B cell (primary cell): Measurements from ENCODE around the gene TUFM. TPM values are rescaled to one million over a fixed set of nuclear protein-coding genes. Genes with fewer than 3 reads are reported as not detected.
"Not testable (repeated sequence)": the region's sequence is repeated elsewhere in the genome, so short reads cannot be mapped to it uniquely, and the experiment has no call there.

Source experiments
- ATAC-seq: fragments of 200-7000 bp; cut with Tn5 transposase; one replicate; pipeline ENCODE4 v1.10.0; 2021; ENCODE audit warnings: low read depth, mild to moderate bottlenecking, moderate number of reproducible peaks, moderate library complexity
- CTCF ChIA-PET: fragments of 350-600 bp; sonication (Branson Sonifier 250); formaldehyde crosslinking; loops from one replicate; lab custom pipeline; 2021; ENCODE audit warnings: antibody characterized with exemption, inconsistent platforms; lab: Charles Lee
- POLR2A ChIA-PET: fragments of 350-600 bp; sonication (Branson Sonifier 250); formaldehyde crosslinking; loops from one replicate; lab custom pipeline; 2021; ENCODE audit warnings: antibody characterized with exemption; lab: Charles Lee
- DNase-seq: peaks from one replicate; pipeline ENCODE4 v3.0.0; 2013
- H2AFZ ChIP-seq: 2 replicates; pipeline ENCODE4 v1.6.1; 2012; ENCODE audit warnings: mild to moderate bottlenecking, low read depth, low read length; ENCODE audit not compliant: insufficient read depth, poor library complexity, severe bottlenecking
- H3K27ac ChIP-seq, 2 donors: 1 replicate in 1 of 2; 2 replicates in 1 of 2; pipeline ENCODE4 v1.5.1; 2012 to 2013; ENCODE audit warnings: low read length in 2 of 2, mild to moderate bottlenecking in 2 of 2, moderate library complexity in 1 of 2
- H3K27me3 ChIP-seq, 4 experiments: fragments of 200-600 bp in 1 of 4; sonication (generic) in 1 of 4; replicated peaks in 1 of 4; 1 replicate in 2 of 4; 2 replicates in 2 of 4; pipeline versions ENCODE4 v1.6.1 to v1.7.0; 2013 to 2016; ENCODE audit warnings: low read length in 3 of 4, mild to moderate bottlenecking in 2 of 4, mixed read lengths in 1 of 4, moderate library complexity in 1 of 4; ENCODE audit not compliant: insufficient read depth in 4 of 4, control insufficient read depth in 3 of 4; ENCODE audit errors: control extremely low read depth in 1 of 4
- H3K36me3 ChIP-seq, 2 experiments: replicated peaks in 1 of 2; 1 replicate in 1 of 2; 2 replicates in 1 of 2; pipeline versions ENCODE4 v1.6.1 to v1.7.1; 2013; ENCODE audit warnings: low read length in 1 of 2; ENCODE audit not compliant: insufficient read depth in 2 of 2, control insufficient read depth in 1 of 2; ENCODE audit errors: control extremely low read depth in 1 of 2, extremely low read depth in 1 of 2
- H3K4me1 ChIP-seq, 2 donors: fragments of 200-600 bp in 1 of 2; sonication (generic) in 1 of 2; 1 replicate in 1 of 2; 2 replicates in 1 of 2; pipeline versions ENCODE4 v1.5.1 to v1.6.1; 2013 to 2017; ENCODE audit warnings: low read length in 2 of 2; ENCODE audit not compliant: control insufficient read depth in 2 of 2, insufficient read depth in 2 of 2
- H3K4me2 ChIP-seq: replicated peaks from 2 replicates; pipeline ENCODE3; 2012; ENCODE audit warnings: mild to moderate bottlenecking, low read depth, low read length; ENCODE audit not compliant: poor library complexity, severe bottlenecking
- H3K4me3 ChIP-seq, 5 experiments: fragments of 200-600 bp in 1 of 5; sonication (generic) in 1 of 5; 1 replicate in 3 of 5; 2 replicates in 2 of 5; pipeline versions ENCODE4 v1.5.1 to v1.7.0; 2011 to 2016; ENCODE audit warnings: low read length in 4 of 5, mild to moderate bottlenecking in 4 of 5, low read depth in 2 of 5, control low read depth in 1 of 5, moderate library complexity in 1 of 5; ENCODE audit not compliant: insufficient read depth in 1 of 5; ENCODE audit errors: control extremely low read depth in 1 of 5, extremely low read depth in 1 of 5
- H3K79me2 ChIP-seq: fragments of 200-600 bp; sonication (generic); one replicate; pipeline ENCODE4 v1.6.0; 2016; ENCODE audit warnings: low read length; ENCODE audit not compliant: control insufficient read depth, insufficient read depth
- H3K9ac ChIP-seq: fragments of 200-600 bp; sonication (generic); 2 replicates; pipeline ENCODE4 v1.6.1; 2017; ENCODE audit warnings: mild to moderate bottlenecking, low read length, moderate library complexity
- H3K9me3 ChIP-seq, 3 donors: one replicate each; pipeline versions ENCODE4 v1.6.1 to v1.7.1; 2013; ENCODE audit warnings: low read length in 2 of 3; ENCODE audit not compliant: control insufficient read depth in 2 of 3, insufficient read depth in 1 of 3; ENCODE audit errors: control extremely low read depth in 1 of 3
- H4K20me1 ChIP-seq: 2 replicates; pipeline ENCODE4 v1.6.0; 2012; ENCODE audit warnings: mild to moderate bottlenecking, low read length; ENCODE audit not compliant: insufficient read depth, control insufficient read depth, poor library complexity, severe bottlenecking
- H3K27ac Mint-ChIP-seq: one replicate; pipeline ENCODE4 v1.8.0; 2021; ENCODE audit warnings: mixed read lengths
- H3K27me3 Mint-ChIP-seq: one replicate; pipeline ENCODE4 v1.8.0; 2021; ENCODE audit warnings: mixed read lengths
- H3K4me1 Mint-ChIP-seq: one replicate; pipeline ENCODE4 v1.8.0; 2021; ENCODE audit warnings: mixed read lengths
- H3K4me3 Mint-ChIP-seq: one replicate; pipeline ENCODE4 v1.8.0; 2021; ENCODE audit warnings: mixed read lengths
- H3K9me3 Mint-ChIP-seq: one replicate; pipeline ENCODE4 v1.8.0; 2022; ENCODE audit warnings: mixed read lengths; ENCODE audit not compliant: insufficient read depth
- EZH2 ChIP-seq: IDR thresholded peaks from 2 replicates; pipeline ENCODE4 v1.6.1; 2012; ENCODE audit warnings: borderline replicate concordance, low read depth, mild to moderate bottlenecking, moderate library complexity, low read length; ENCODE audit not compliant: insufficient read depth, poor library complexity, severe bottlenecking
- WGBS: methylation state at CpG from one replicate; pipeline ENCODE4 v1.1.5; 2013; ENCODE audit warnings: missing lambda C conversion rate; ENCODE audit not compliant: insufficient coverage; 5-methylcytosine and 5-hydroxymethylcytosine counted together
- intact Hi-C: fragments of 100-400 bp; cut with micrococcal nuclease; formaldehyde crosslinking; loops from one replicate; pipeline ENCODE4 v1.10.0; 2022
- polyA plus RNA-seq: library from polyadenylated mRNA; depleted of rRNA; stranded (reverse); fragments of >200 nt; gene quantifications from 2 replicates; pipeline ENCODE4 v1.2.3, GENCODE V29; 2012
- total RNA-seq, 2 donors: library from RNA; stranded (reverse); fragments of 120-200 nt in 1 of 2; gene quantifications; 1 replicate in 1 of 2; 2 replicates in 1 of 2; pipeline versions ENCODE4 v1.2.3 to v1.2.4, GENCODE V29; 2013 to 2022
- TF ChIP-seq, protein P1 (sequence below): fragments of 200-600 bp; IDR thresholded peaks from one replicate; pipeline ENCODE4 v1.8.0; 2022; ENCODE audit warnings: antibody characterized with exemption, mild to moderate bottlenecking

TUFM gene
- total and polyA plus RNA-seq, 2 donors (not counting 1 experiment from before 2014, with no cell fraction given) = 126 to 129 TPM

DNA sequence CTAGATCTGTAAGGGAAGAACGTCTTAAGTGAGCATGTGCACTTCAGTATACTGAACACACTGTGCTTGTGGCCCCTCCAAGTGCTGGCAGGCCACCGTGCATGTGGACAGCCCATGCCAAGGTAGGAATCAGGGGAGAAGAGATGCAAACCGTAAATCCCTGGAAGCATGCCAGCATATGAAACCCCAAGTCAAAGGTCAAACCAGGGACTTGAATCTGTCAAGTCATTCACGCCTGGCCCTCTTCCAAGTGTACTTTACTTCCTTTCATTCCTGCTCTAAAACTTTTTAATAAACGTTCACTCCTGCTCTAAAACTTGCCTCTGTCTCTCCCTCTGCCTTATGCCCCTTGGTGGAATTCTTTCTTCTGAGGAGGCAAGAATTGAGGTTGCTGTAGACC lies 26.1 kb downstream of the TUFM start:
- H3K27me3 ChIP-seq = no peaks in the 10 kb centered on the region
- H3K79me2 ChIP-seq = peaks cover 27% of the 10 kb centered on the region
- 100% methylated on average over 3 of the region's 5 CpGs for WGBS
- Mint-ChIP-seq H3K9me3 (no peaks in the 10 kb centered on the region), H3K27me3 (no peaks in the 10 kb centered on the region), H3K27ac (peak overlapping the region; percentile 21), H3K4me1 (peaks cover 14% of the 10 kb centered on the region), H3K4me3 (peak overlapping the region; percentile 27)
- intact Hi-C loops = no loop called here
- H4K20me1 ChIP-seq = peaks cover 8% of the 10 kb centered on the region
- no peak overlapping the region for H3K9ac ChIP-seq
- no peak overlapping the region for H3K27ac ChIP-seq
- no peaks in the 10 kb centered on the region for H3K9me3 ChIP-seq
- ATAC-seq = no peak
- TF ChIP-seq EZH2 = no peak
- TF ChIP-seq, protein P1, sequence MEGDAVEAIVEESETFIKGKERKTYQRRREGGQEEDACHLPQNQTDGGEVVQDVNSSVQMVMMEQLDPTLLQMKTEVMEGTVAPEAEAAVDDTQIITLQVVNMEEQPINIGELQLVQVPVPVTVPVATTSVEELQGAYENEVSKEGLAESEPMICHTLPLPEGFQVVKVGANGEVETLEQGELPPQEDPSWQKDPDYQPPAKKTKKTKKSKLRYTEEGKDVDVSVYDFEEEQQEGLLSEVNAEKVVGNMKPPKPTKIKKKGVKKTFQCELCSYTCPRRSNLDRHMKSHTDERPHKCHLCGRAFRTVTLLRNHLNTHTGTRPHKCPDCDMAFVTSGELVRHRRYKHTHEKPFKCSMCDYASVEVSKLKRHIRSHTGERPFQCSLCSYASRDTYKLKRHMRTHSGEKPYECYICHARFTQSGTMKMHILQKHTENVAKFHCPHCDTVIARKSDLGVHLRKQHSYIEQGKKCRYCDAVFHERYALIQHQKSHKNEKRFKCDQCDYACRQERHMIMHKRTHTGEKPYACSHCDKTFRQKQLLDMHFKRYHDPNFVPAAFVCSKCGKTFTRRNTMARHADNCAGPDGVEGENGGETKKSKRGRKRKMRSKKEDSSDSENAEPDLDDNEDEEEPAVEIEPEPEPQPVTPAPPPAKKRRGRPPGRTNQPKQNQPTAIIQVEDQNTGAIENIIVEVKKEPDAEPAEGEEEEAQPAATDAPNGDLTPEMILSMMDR = no peak
- H3K36me3 ChIP-seq = peaks cover 0 to 3% of the 10 kb centered on the region in 2 experiments
- peaks cover 11 to 14% of the 10 kb centered on the region in 2 donors for H3K4me1 ChIP-seq
- DNase-seq = peak; percentile 6
- ChIA-PET POLR2A (no interaction called here), CTCF (interaction anchor here (0.6 to 1.5 kb wide), 2 partner anchors 28 to 95 kb away, joined by 4 read pairs; no protein-coding TSS in a partner anchor)
- no peak overlapping the region for H3K4me2 ChIP-seq
- no peak overlapping the region for H3K4me3 ChIP-seq
- H2AFZ ChIP-seq = no peak overlapping the region

DNA sequence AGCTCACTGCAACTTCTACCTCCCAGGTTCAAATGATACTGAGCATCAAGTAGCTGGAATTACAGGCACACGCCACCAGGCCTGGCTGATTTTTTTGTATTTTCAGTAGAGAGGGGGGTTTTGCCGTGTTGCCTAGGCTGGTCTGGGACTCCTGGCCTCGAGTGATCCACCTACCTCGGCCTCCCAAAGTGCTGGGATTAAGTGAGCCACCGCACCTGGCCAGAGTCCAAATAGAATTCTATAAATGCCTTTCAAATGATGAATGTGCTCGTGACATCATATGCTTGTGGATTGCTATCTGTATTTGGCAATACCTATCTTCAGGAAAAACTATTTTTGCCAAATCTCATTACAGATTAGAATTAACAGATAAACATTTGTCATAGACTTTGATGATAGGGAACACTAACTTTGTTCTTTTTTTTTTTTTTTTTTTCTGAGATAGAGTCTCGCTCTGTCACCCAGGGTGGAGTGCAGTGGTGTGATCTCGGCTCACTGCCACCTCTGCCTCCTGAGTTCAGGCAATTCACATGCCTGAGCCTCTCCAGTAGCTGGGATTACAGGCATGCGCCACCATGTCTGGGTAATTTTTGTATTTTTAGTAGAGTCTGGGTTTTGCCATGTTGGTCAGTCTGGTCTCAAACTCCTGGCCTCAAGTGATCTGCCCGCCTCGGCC lies 38.6 kb downstream of the TUFM start:
- H3K79me2 ChIP-seq, intact Hi-C loops, H3K4me3 Mint-ChIP-seq, H3K27ac Mint-ChIP-seq, H3K9me3 ChIP-seq, DNase-seq, H3K9me3 Mint-ChIP-seq, H3K4me2 ChIP-seq, H4K20me1 ChIP-seq, H3K9ac ChIP-seq, H3K27me3 ChIP-seq, H3K4me1 Mint-ChIP-seq, H3K27me3 Mint-ChIP-seq, H3K36me3 ChIP-seq, ATAC-seq, H2AFZ ChIP-seq, H3K27ac ChIP-seq, H3K4me1 ChIP-seq, H3K4me3 ChIP-seq, POLR2A ChIA-PET, CTCF ChIA-PET: not testable (repeated sequence)
- WGBS = no CpG with 5 or more reads among the region's 11 CpGs

DNA sequence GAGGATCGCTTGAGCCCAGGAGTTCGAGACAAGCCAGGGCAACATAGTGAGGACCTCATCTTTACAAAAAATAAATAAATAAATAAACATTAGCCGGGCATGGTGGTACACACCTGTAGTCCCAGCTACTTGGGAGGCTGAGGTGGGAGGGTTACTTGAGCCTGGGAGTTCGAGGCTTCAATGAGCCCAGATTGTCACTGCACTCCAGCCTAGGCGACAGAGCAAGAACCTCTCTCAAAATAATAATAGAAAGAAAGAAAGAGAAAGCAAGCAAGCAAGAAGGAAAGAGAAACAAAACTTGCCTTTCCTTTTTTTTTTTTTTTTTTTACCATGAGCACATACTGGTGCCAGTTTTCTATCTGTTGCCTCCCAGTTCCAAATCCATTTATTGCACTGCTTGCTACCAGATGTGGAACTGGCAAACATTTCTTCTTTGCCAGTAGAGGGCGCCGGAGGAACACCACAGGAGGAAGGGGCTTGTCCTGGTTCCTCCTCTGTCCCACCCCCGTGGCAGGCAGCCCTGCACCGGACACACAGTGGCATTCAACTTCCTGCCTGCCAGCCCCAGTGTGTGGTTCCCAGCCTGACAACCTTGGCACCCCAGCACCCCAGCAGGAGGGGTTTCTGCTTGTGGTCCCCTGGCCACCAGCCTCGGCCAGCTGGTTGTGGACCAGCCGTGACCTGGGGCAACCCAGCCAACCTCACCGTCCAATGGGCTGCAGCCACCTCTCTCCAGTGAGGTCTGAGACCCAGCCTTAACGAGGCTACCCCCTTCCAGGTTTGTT lies 43.7 kb downstream of the TUFM start:
- no CpG with 5 or more reads among the region's 13 CpGs for WGBS
- CTCF ChIA-PET, H3K27ac Mint-ChIP-seq: not testable (repeated sequence)

More for the DNA sequence above, 43.7 kb downstream of the TUFM start:
- DNase-seq, H3K79me2 ChIP-seq, H3K9me3 Mint-ChIP-seq, H3K27ac ChIP-seq, H2AFZ ChIP-seq, POLR2A ChIA-PET, H3K4me3 ChIP-seq, H3K4me1 Mint-ChIP-seq, intact Hi-C loops, H4K20me1 ChIP-seq, H3K9me3 ChIP-seq, H3K4me2 ChIP-seq, H3K36me3 ChIP-seq, H3K9ac ChIP-seq, H3K27me3 Mint-ChIP-seq, H3K4me1 ChIP-seq, H3K27me3 ChIP-seq: not testable (repeated sequence)
- ATAC-seq = peak; percentile 94
- peak overlapping the region; percentile 73 for H3K4me3 Mint-ChIP-seq
